HepG2 (cell line): ENCODE measurements around the gene CSHL1. TPM values are rescaled to one million over a fixed set of nuclear protein-coding genes. Genes with fewer than 3 reads are reported as not detected.

Experiments used
- ATAC-seq: fragments of 200-7000 bp; cut with Tn5 transposase; 3 replicates; pipeline ENCODE4 v1.9.1; 2020; ENCODE audit warnings: mild to moderate bottlenecking, moderate library complexity
- BruUV-seq: library from RNA; stranded (reverse); fragments of 400-500 nt; replicated peaks from 2 replicates; lab custom pipeline; 2021; lab: Mats Ljungman, UMichigan
- CTCF ChIA-PET: fragments of 300-600 bp; formaldehyde crosslinking; extraction: SDS; loops from one replicate; lab custom pipeline; 2021; ENCODE audit warnings: low total read pairs, inconsistent platforms, low intra/inter-chr PET ratio; lab: Yijun Ruan, JAX
- POLR2A ChIA-PET: fragments of 350-600 bp; sonication (Branson Sonifier 250); formaldehyde crosslinking; loops from one replicate; lab custom pipeline; 2020; ENCODE audit warnings: antibody characterized with exemption, inconsistent platforms; lab: Yijun Ruan, JAX
- DNase-seq: peaks from one replicate; pipeline ENCODE4 v3.0.0-alpha.2; 2015; ENCODE audit warnings: low spot score
- FAIRE-seq: peaks from 3 replicates; lab custom pipeline; 2011; peaks lifted over from hg19 to GRCh38; lab: Jason Lieb, UNC
- H2AFZ ChIP-seq: one replicate; pipeline ENCODE4 v1.6.1; 2011; ENCODE audit warnings: low read length, inconsistent platforms
- H3K27ac ChIP-seq: fragments of 300-600 bp; 3 replicates; pipeline ENCODE4 v1.8.0; 2011; ENCODE audit warnings: mixed run types, mild to moderate bottlenecking, mixed read lengths, low read length, inconsistent platforms; ENCODE audit not compliant: insufficient read depth; ENCODE audit errors: extremely low read length
- H3K27me3 ChIP-seq, 2 experiments: fragments of 200-600 bp in 1 of 2; 2 replicates in 1 of 2; 3 replicates in 1 of 2; pipeline versions ENCODE4 v1.6.0 to v1.8.0; 2011; ENCODE audit warnings: low read length in 2 of 2, mild to moderate bottlenecking in 2 of 2, moderate library complexity in 2 of 2, inconsistent platforms in 1 of 2; ENCODE audit not compliant: insufficient read depth in 2 of 2, control insufficient read depth in 1 of 2
- H3K36me3 ChIP-seq, 2 experiments: fragments of 200-600 bp in 1 of 2; replicated peaks in 1 of 2; 2 replicates in 1 of 2; 3 replicates in 1 of 2; pipeline versions ENCODE4 v1.5.1 to v1.8.0; 2011; ENCODE audit warnings: low read length in 2 of 2, inconsistent platforms in 1 of 2; ENCODE audit not compliant: insufficient read depth in 2 of 2, control insufficient read depth in 1 of 2
- H3K4me1 ChIP-seq: 2 replicates; pipeline ENCODE4 v1.5.1; 2012; ENCODE audit warnings: low read length, inconsistent platforms; ENCODE audit not compliant: insufficient read depth
- H3K4me2 ChIP-seq: 2 replicates; pipeline ENCODE4 v1.6.0; 2011; ENCODE audit warnings: low read depth, low read length, inconsistent platforms
- H3K4me3 ChIP-seq, 3 experiments: fragments of 200-600 bp in 1 of 3; sonication (generic), shearing (Covaris generic) in 1 of 3; replicated peaks in 1 of 3; 2 replicates each; pipeline ENCODE4 v1.5.1; 2011 to 2016; ENCODE audit warnings: low read length in 3 of 3, inconsistent platforms in 2 of 3, low read depth in 2 of 3, mild to moderate bottlenecking in 2 of 3, control low read depth in 1 of 3, mixed read lengths in 1 of 3; ENCODE audit not compliant: insufficient read depth in 1 of 3
- H3K79me2 ChIP-seq: one replicate; pipeline ENCODE4 v1.6.1; 2011; ENCODE audit warnings: low read length, inconsistent platforms; ENCODE audit not compliant: insufficient read depth
- H3K9ac ChIP-seq: 2 replicates; pipeline ENCODE4 v1.6.0; 2011; ENCODE audit warnings: mild to moderate bottlenecking, low read depth, low read length, inconsistent platforms; ENCODE audit not compliant: insufficient read depth
- H3K9me3 ChIP-seq: 2 replicates; pipeline ENCODE4 v1.5.1; 2012; ENCODE audit warnings: mild to moderate bottlenecking, low read length
- H4K20me1 ChIP-seq: 2 replicates; pipeline ENCODE4 v1.6.0; 2011; ENCODE audit warnings: inconsistent platforms, mild to moderate bottlenecking, low read length, moderate library complexity; ENCODE audit not compliant: insufficient read depth
- EP300 ChIP-seq, 3 experiments: sonication (generic) in 1 of 3; formaldehyde crosslinking in 1 of 3; IDR thresholded peaks; 2 replicates each; pipeline versions ENCODE4 v1.5.1 to v1.6.1; 2011 to 2020; ENCODE audit warnings: low read depth in 2 of 3, low read length in 2 of 3, borderline replicate concordance in 1 of 3, improper control_type of control experiment in 1 of 3, mild to moderate bottlenecking in 1 of 3, missing genetic modification reagents in 1 of 3, moderate library complexity in 1 of 3
- HNRNPL ChIP-seq: fragments of 200-400 bp; formaldehyde crosslinking; IDR thresholded peaks from 2 replicates; pipeline ENCODE4 v1.6.1; 2017; ENCODE audit warnings: mild to moderate bottlenecking, low read depth, low read length
- ZFP37 ChIP-seq: sonication (generic); formaldehyde crosslinking; IDR thresholded peaks from 2 replicates; pipeline ENCODE4 v1.4.0; 2020; ENCODE audit warnings: missing genetic modification reagents, borderline replicate concordance
- ZNF563 ChIP-seq: sonication (generic); formaldehyde crosslinking; IDR thresholded peaks from 2 replicates; pipeline ENCODE4 v1.8.0; 2022; ENCODE audit warnings: mild to moderate bottlenecking, moderate library complexity, missing genetic modification reagents
- ZNF577 ChIP-seq: sonication (generic); formaldehyde crosslinking; IDR thresholded peaks from 2 replicates; pipeline ENCODE4 v1.4.0; 2020; ENCODE audit warnings: mild to moderate bottlenecking, low read depth, missing genetic modification reagents, borderline replicate concordance
- WGBS: methylation state at CpG from one replicate; pipeline ENCODE4 v1.1.6; 2017; ENCODE audit warnings: low lambda C conversion rate; 5-methylcytosine and 5-hydroxymethylcytosine counted together
- in situ Hi-C: cut with HindIII; loops from 2 replicates; pipeline ENCODE4 v1.10.0; 2017; ENCODE audit warnings: low pct_unique_long_range_greater_than_20kb; ENCODE audit not compliant: extremely low pct_ligation_motif_present
- intact Hi-C: fragments of 100-400 bp; cut with micrococcal nuclease; formaldehyde crosslinking; loops from one replicate; pipeline ENCODE4 v1.10.0; 2022; ENCODE audit not compliant: unreplicated experiment
- polyA plus RNA-seq, 8 experiments: library from polyadenylated mRNA; depleted of rRNA in 3 of 8; stranded (reverse) in 7 of 8; unstranded in 1 of 8; fragments of >200 nt; fragmentation: Illumina TruSeq in 4 of 8; extraction: Trizol in 4 of 8; gene quantifications; 2 replicates each; pipeline versions ENCODE4 v1.2.1 to v1.2.3, GENCODE V29; 2011 to 2016; ENCODE audit warnings: low read depth in 4 of 8, missing spikeins in 1 of 8, mixed read lengths in 1 of 8; ENCODE audit not compliant: insufficient read depth in 1 of 8
- total RNA-seq, 5 experiments: library from RNA; depleted of rRNA; stranded (reverse); fragments of >200 nt; fragmentation: Illumina TruSeq; extraction: Trizol; gene quantifications; 2 replicates each; pipeline ENCODE4 v1.2.3, GENCODE V29; 2016; ENCODE audit warnings: low read depth in 1 of 5
- TF ChIP-seq, protein P1 (sequence below): sonication (generic); formaldehyde crosslinking; IDR thresholded peaks from 2 replicates; pipeline ENCODE4 v1.4.0; 2020; ENCODE audit warnings: missing genetic modification reagents, borderline replicate concordance

The CSHL1 gene
- total and polyA plus RNA-seq, 2 of the 13 experiments (the other 11 are each of a cell fraction or from before 2014, with no cell fraction given) = not detected

DNA sequence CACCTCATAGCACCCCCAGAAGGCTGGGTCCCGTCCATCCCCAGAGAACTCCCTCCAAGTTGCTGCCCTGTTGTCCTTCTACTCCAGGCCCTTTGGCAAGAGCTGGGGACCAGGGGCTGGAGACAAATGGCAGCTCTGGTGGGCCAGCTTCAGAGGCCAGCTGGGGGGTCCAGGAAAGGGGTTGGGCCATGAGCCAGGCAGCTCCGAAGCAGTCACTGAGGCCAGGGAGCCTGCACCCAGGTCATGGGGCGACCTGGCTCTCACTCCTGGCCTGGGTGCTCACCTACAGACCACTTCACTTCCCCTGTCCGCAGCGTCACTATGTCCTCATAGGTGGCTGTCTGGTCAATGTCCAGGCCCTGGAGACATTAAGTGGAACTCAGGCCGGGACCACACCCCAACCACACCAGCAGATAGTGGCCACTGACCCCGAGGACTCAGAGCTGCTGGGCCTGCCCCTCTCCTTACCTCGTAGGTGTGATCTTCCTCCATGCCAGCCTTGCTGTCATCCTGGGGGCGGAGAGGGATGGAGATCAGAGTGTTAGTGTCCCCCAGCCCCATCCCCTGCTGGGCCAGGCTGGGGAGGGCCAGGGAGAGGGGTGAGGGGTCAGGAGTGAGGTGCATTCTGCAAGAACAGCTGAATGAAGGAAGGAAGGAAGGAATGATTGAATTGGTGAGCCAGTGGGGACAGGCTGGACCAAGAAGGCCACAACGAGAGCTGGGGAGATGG lies 18.1 kb upstream of the CSHL1 start:
- Histone ChIP-seq H3K27ac (no peak overlapping the region), H4K20me1 (no peaks in the 10 kb centered on the region; the same call in 1 of the 2 replicates), H3K9me3 (no peaks in the 10 kb centered on the region), H3K27me3 (peaks cover 18 to 78% of the 10 kb centered on the region in 2 experiments), H3K4me2 (no peak overlapping the region), H3K36me3 (no peaks in the 10 kb centered on the region), H3K9ac (no peak overlapping the region), H3K4me1 (peaks cover 21% of the 10 kb centered on the region), H2AFZ (no peak overlapping the region), H3K79me2 (no peaks in the 10 kb centered on the region), H3K4me3 (no peak overlapping the region)
- intact Hi-C loops (no loop called here), in situ Hi-C loops (loop anchor here (10.0 kb wide), 1 partner anchor 206 kb away; the partner anchor contains the start of gene ERN1)
- CTCF ChIA-PET = no interaction called here
- POLR2A ChIA-PET = no interaction called here
- WGBS = 40% methylated on average over 5 of the region's 10 CpGs
- FAIRE-seq (no peak), ATAC-seq (no peak), DNase-seq (no peak)
- no TSS peak for BruUV-seq
- TF ChIP-seq ZFP37 (CRISPR knock-in tag) (no peak), ZNF563 (CRISPR knock-in tag) (no peak), EP300 (IDR thresholded peaks at IDR 0.05; ENCODE audit: low read depth in 2 of 2, low read length in 2 of 2) (no peak), EP300 (CRISPR knock-in tag; IDR thresholded peaks at IDR 0.05; ENCODE audit: borderline replicate concordance) (no peak), HNRNPL (no peak), ZNF577 (CRISPR knock-in tag) (no peak)
- TF ChIP-seq, protein P1, sequence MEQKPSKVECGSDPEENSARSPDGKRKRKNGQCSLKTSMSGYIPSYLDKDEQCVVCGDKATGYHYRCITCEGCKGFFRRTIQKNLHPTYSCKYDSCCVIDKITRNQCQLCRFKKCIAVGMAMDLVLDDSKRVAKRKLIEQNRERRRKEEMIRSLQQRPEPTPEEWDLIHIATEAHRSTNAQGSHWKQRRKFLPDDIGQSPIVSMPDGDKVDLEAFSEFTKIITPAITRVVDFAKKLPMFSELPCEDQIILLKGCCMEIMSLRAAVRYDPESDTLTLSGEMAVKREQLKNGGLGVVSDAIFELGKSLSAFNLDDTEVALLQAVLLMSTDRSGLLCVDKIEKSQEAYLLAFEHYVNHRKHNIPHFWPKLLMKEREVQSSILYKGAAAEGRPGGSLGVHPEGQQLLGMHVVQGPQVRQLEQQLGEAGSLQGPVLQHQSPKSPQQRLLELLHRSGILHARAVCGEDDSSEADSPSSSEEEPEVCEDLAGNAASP (CRISPR knock-in tag) = no peak
